MG63 (cell line): ENCODE data around the gene NUDT11. TPM values are rescaled to one million over a fixed set of nuclear protein-coding genes. Genes with fewer than 3 reads are reported as not detected.
"Not testable (repeated sequence)": the region's sequence is repeated elsewhere in the genome, so short reads cannot be mapped to it uniquely, and the experiment has no call there.

Source experiments
- DNase-seq: peaks from one replicate; pipeline ENCODE4 v3.0.0-alpha.2; 2020
- H3K27me3 ChIP-seq: fragments of 250-450 bp; sonication (Bioruptor Pico); 2 replicates; pipeline ENCODE4 v1.5.1; 2020; ENCODE audit warnings: mild to moderate bottlenecking, moderate library complexity
- H3K36me3 ChIP-seq: fragments of 250-450 bp; sonication (Bioruptor Pico); 2 replicates; pipeline ENCODE4 v1.5.1; 2020; ENCODE audit warnings: mild to moderate bottlenecking, moderate library complexity
- H3K4me3 ChIP-seq: fragments of 250-450 bp; sonication (Bioruptor Pico); 2 replicates; pipeline ENCODE4 v1.5.1; 2020; ENCODE audit warnings: mild to moderate bottlenecking, moderate library complexity
- H3K9me3 ChIP-seq: fragments of 250-450 bp; sonication (Bioruptor Pico); 2 replicates; pipeline ENCODE4 v1.5.1; 2020; ENCODE audit warnings: mild to moderate bottlenecking, moderate library complexity
- total RNA-seq: library from RNA; depleted of rRNA; stranded (reverse); fragments of >200 nt; shearing (Covaris generic); gene quantifications from 2 replicates; pipeline ENCODE4 v1.2.3, GENCODE V29; 2014; ENCODE audit warnings: low replicate concordance; rRNA removed

Gene NUDT11
- total RNA-seq: 1.0 and 3.3 TPM in 2 replicates

GRCh38 chrX:51496501-51497291 lies at the start of gene NUDT11:
NUDT11 (minus strand) TSS chrX:51496592; CDS start chrX:51496444, 148 bp downstream.
- Histone ChIP-seq H3K9me3 (no peaks in the 10 kb centered on the region), H3K36me3 (no peaks in the 10 kb centered on the region), H3K27me3 (no peaks in the 10 kb centered on the region), H3K4me3 (peak within 1 kb of the TSS; percentile 35)
- peak; percentile 69 for DNase-seq

- no peak for DNase-seq
- Histone ChIP-seq H3K4me3 (no peak overlapping the region), H3K27me3 (no peaks in the 10 kb centered on the region), H3K36me3 (no peaks in the 10 kb centered on the region), H3K9me3 (no peaks in the 10 kb centered on the region)
These were observed 24.0 kb upstream of the NUDT11 start for GRCh38 chrX:51520393-51520792.

GRCh38 chrX:51519131-51519530 lies 22.7 kb upstream of the NUDT11 start:
- H3K4me3 ChIP-seq, H3K27me3 ChIP-seq, H3K9me3 ChIP-seq, DNase-seq, H3K36me3 ChIP-seq: not testable (repeated sequence)

- Histone ChIP-seq H3K36me3 (no peaks in the 10 kb centered on the region), H3K27me3 (no peaks in the 10 kb centered on the region), H3K9me3 (no peaks in the 10 kb centered on the region), H3K4me3 (no peak overlapping the region)
- DNase-seq: no peak
These were observed 11.2 kb upstream of the NUDT11 start for GRCh38 chrX:51507551-51507950.

- not testable (repeated sequence) for H3K36me3 ChIP-seq, H3K9me3 ChIP-seq, DNase-seq, H3K27me3 ChIP-seq
- peak overlapping the region; percentile 35 for H3K4me3 ChIP-seq
These were observed 497 bp downstream of the NUDT11 start for GRCh38 chrX:51495701-51496488.

- no peak for DNase-seq
- Histone ChIP-seq H3K9me3 (no peaks in the 10 kb centered on the region), H3K4me3 (no peak overlapping the region), H3K36me3 (no peaks in the 10 kb centered on the region), H3K27me3 (no peaks in the 10 kb centered on the region)
These were observed 2.0 kb downstream of the NUDT11 start for GRCh38 chrX:51494409-51494808.

- no peaks in the 10 kb centered on the region for H3K9me3 ChIP-seq
- no peaks in the 10 kb centered on the region for H3K36me3 ChIP-seq
- no peaks in the 10 kb centered on the region for H3K27me3 ChIP-seq
- no peak overlapping the region for H3K4me3 ChIP-seq
- no peak for DNase-seq
These were observed 8.5 kb downstream of the NUDT11 start for GRCh38 chrX:51487960-51488267.

GRCh38 chrX:51484616-51485015 lies 11.8 kb downstream of the NUDT11 start:
- no peaks in the 10 kb centered on the region for H3K36me3 ChIP-seq
- no peak for DNase-seq

GRCh38 chrX:51482411-51482810 lies 14.0 kb downstream of the NUDT11 start:
- not testable (repeated sequence) for DNase-seq, H3K36me3 ChIP-seq, H3K9me3 ChIP-seq

More at GRCh38 chrX:51484616-51485015, 11.8 kb downstream of the NUDT11 start:
- no peaks in the 10 kb centered on the region for H3K27me3 ChIP-seq
- no peaks in the 10 kb centered on the region for H3K9me3 ChIP-seq
- no peak overlapping the region for H3K4me3 ChIP-seq

GRCh38 chrX:51476930-51477329 lies 19.5 kb downstream of the NUDT11 start:
- H3K27me3 ChIP-seq: no peaks in the 10 kb centered on the region
- H3K9me3 ChIP-seq: no peaks in the 10 kb centered on the region
- H3K4me3 ChIP-seq: no peak overlapping the region
- no peaks in the 10 kb centered on the region for H3K36me3 ChIP-seq
- no peak for DNase-seq

More at GRCh38 chrX:51482411-51482810, 14.0 kb downstream of the NUDT11 start:
- not testable (repeated sequence) for H3K27me3 ChIP-seq, H3K4me3 ChIP-seq

GRCh38 chrX:51463322-51463721 lies 33.1 kb downstream of the NUDT11 start:
- Histone ChIP-seq H3K4me3 (no peak overlapping the region), H3K36me3 (no peaks in the 10 kb centered on the region), H3K9me3 (no peaks in the 10 kb centered on the region), H3K27me3 (no peaks in the 10 kb centered on the region)
- no peak for DNase-seq

- no peaks in the 10 kb centered on the region for H3K36me3 ChIP-seq
- no peak overlapping the region for H3K4me3 ChIP-seq
- DNase-seq: no peak
- H3K9me3 ChIP-seq: no peaks in the 10 kb centered on the region
- no peaks in the 10 kb centered on the region for H3K27me3 ChIP-seq
These were observed 35.0 kb downstream of the NUDT11 start for GRCh38 chrX:51461053-51462044.

GRCh38 chrX:51459125-51459524 lies 37.3 kb downstream of the NUDT11 start:
- no peak overlapping the region for H3K4me3 ChIP-seq
- no peaks in the 10 kb centered on the region for H3K9me3 ChIP-seq
- no peaks in the 10 kb centered on the region for H3K27me3 ChIP-seq
- H3K36me3 ChIP-seq: no peaks in the 10 kb centered on the region
- no peak for DNase-seq

GRCh38 chrX:51456814-51457213 lies 39.6 kb downstream of the NUDT11 start:
- Histone ChIP-seq H3K9me3 (no peaks in the 10 kb centered on the region), H3K4me3 (no peak overlapping the region), H3K36me3 (no peaks in the 10 kb centered on the region), H3K27me3 (no peaks in the 10 kb centered on the region)
- DNase-seq: no peak

- Histone ChIP-seq H3K4me3 (no peak overlapping the region), H3K9me3 (no peaks in the 10 kb centered on the region), H3K36me3 (no peaks in the 10 kb centered on the region), H3K27me3 (no peaks in the 10 kb centered on the region)
- DNase-seq: no peak
These were observed 40.1 kb downstream of the NUDT11 start for GRCh38 chrX:51456246-51456645.

- DNase-seq: no peak
- Histone ChIP-seq H3K36me3 (no peaks in the 10 kb centered on the region), H3K9me3 (no peaks in the 10 kb centered on the region), H3K4me3 (no peak overlapping the region), H3K27me3 (no peaks in the 10 kb centered on the region)
These were observed 56.0 kb downstream of the NUDT11 start for GRCh38 chrX:51440365-51440764.
